GM12864 (cell line): ENCODE results near the gene GUCA1C.
A peak's percentile ranks its signal among the peaks of the same experiment; 100 is the strongest.

ENCODE experiments used
- DNase-seq: peaks from one replicate; pipeline ENCODE4 v3.0.0-alpha.2; 2011; ENCODE audit warnings: low read depth
- H3K4me3 ChIP-seq: 2 replicates; pipeline ENCODE4 v1.5.1; 2011; ENCODE audit warnings: mild to moderate bottlenecking, low read depth, low read length, control low read depth
- TF ChIP-seq, protein P1 (sequence below): IDR thresholded peaks from 2 replicates; pipeline ENCODE4 v1.5.1; 2011; ENCODE audit warnings: low read depth, mild to moderate bottlenecking, moderate library complexity, low read length, control low read depth, inconsistent platforms; ENCODE audit errors: missing control alignments

Gene GUCA1C

DNA sequence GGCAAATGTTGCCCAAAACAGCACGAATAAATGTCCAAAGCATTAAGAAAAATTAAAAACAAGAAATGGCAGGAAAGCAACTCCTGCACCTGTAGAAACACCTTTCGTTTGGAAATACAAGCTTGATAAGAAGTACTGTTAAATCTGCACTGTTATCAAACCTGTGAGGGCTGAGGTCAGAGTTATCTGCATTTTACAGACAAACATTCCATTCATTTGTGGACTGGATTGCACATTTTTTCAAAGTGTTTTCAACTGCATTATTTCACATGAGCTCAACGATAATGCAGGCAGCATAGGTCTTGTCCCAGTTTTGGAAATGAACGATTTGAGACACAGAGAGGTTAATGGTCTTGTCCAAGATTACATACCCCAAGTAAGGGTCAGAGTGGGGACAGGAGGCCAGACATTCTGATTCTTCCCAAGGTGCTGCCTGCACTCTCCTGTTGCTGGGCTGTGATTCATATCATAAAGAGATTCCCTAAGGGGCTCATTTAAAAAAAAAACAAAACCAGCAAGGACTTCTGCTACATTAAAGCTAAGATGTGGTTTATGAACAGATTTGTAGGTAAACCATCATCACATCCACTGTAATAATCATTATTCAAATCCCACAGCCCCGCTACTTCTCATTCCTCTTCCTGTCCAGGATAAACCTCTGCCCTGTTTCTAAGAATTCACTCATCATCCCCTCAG, 13.0 kb downstream of the GUCA1C start:
- no peak overlapping the region for H3K4me3 ChIP-seq
- no peak for DNase-seq
- TF ChIP-seq, protein P1, sequence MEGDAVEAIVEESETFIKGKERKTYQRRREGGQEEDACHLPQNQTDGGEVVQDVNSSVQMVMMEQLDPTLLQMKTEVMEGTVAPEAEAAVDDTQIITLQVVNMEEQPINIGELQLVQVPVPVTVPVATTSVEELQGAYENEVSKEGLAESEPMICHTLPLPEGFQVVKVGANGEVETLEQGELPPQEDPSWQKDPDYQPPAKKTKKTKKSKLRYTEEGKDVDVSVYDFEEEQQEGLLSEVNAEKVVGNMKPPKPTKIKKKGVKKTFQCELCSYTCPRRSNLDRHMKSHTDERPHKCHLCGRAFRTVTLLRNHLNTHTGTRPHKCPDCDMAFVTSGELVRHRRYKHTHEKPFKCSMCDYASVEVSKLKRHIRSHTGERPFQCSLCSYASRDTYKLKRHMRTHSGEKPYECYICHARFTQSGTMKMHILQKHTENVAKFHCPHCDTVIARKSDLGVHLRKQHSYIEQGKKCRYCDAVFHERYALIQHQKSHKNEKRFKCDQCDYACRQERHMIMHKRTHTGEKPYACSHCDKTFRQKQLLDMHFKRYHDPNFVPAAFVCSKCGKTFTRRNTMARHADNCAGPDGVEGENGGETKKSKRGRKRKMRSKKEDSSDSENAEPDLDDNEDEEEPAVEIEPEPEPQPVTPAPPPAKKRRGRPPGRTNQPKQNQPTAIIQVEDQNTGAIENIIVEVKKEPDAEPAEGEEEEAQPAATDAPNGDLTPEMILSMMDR = no peak

- TF ChIP-seq, protein P1 = no peak
- no peak for DNase-seq
- H3K4me3 ChIP-seq = no peak overlapping the region
Observed at GRCh38 chr3:108940166-108940565, 13.5 kb downstream of the GUCA1C start.

GRCh38 chr3:108936924-108937689, 16.6 kb downstream of the GUCA1C start:
- no peak for DNase-seq
- H3K4me3 ChIP-seq = no peak overlapping the region
- TF ChIP-seq, protein P1 = no peak

DNA sequence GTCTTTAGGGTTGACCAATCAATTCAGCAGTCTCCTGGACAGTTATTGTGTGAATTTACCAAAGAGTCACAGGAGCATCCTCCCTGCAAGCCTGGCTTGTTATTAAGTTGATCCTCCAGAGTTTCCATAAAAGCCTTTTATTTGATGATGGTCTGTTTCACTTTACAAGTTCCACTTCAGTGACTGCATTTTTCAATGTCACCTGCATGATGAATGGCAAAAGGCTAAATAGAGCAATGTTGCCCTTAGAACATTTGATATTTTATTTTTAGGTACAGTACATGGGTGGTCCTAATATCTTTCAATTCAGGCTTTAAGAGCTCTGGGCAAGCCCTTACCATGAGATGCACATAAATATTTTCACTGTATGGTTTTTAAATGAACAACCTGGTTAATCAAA, 22.6 kb downstream of the GUCA1C start:
- H3K4me3 ChIP-seq = no peak overlapping the region
- TF ChIP-seq, protein P1 = no peak
- no peak for DNase-seq

- TF ChIP-seq, protein P1 = no peak
- H3K4me3 ChIP-seq = no peak overlapping the region
- no peak for DNase-seq
Observed at GRCh38 chr3:108918866-108919265, 34.8 kb downstream of the GUCA1C start.

- peak; percentile 30 for DNase-seq
- H3K4me3 ChIP-seq = no peak overlapping the region
- TF ChIP-seq, protein P1 = peak; percentile 91
Observed at GRCh38 chr3:108914774-108915641, 38.7 kb downstream of the GUCA1C start.
